GM10266 (cell line): ENCODE results near the gene TUBA1C.
A peak's percentile ranks its signal among the peaks of the same experiment; 100 is the strongest.
"Not testable (repeated sequence)": the region's sequence is repeated elsewhere in the genome, so short reads cannot be mapped to it uniquely, and the experiment has no call there.

Experiments
- DNase-seq: peaks from one replicate; pipeline ENCODE4 v3.0.0; 2012; ENCODE audit errors: extremely low spot score
- CTCF ChIP-seq: IDR thresholded peaks from 2 replicates; pipeline ENCODE4 v1.5.1; 2012; ENCODE audit warnings: mild to moderate bottlenecking, low read depth; ENCODE audit not compliant: control insufficient read depth, insufficient read depth; ENCODE audit errors: missing control alignments

Gene TUBA1C

GRCh38 chr12:49279706-49280159 lies 14.9 kb downstream of the TUBA1C start:
- DNase-seq, result no peak

GRCh38 chr12:49280545-49280944 lies 15.7 kb downstream of the TUBA1C start:
- DNase-seq, result not testable (repeated sequence)

More at GRCh38 chr12:49279706-49280159, 14.9 kb downstream of the TUBA1C start:
- TF ChIP-seq CTCF, result no peak

GRCh38 chr12:49282302-49282701 lies 17.4 kb downstream of the TUBA1C start:
- no peak for TF ChIP-seq CTCF
- DNase-seq, result no peak

GRCh38 chr12:49282740-49283375 lies 18.0 kb downstream of the TUBA1C start:
- DNase-seq, result not testable (repeated sequence)

GRCh38 chr12:49283541-49284429 lies 18.9 kb downstream of the TUBA1C start:
- DNase-seq, result no peak
- TF ChIP-seq CTCF, result no peak

- DNase-seq, result no peak
- no peak for TF ChIP-seq CTCF
These were observed 19.8 kb downstream of the TUBA1C start for GRCh38 chr12:49284672-49285071.

- DNase-seq, result no peak
- peak; percentile 18 for TF ChIP-seq CTCF
These were observed 23.0 kb downstream of the TUBA1C start for GRCh38 chr12:49287876-49288275.

GRCh38 chr12:49288412-49288853 lies 23.6 kb downstream of the TUBA1C start:
- peak; percentile 87 for TF ChIP-seq CTCF
- DNase-seq, result peak; percentile 86
